ENCODE results near the gene NDUFA5.

DNA sequence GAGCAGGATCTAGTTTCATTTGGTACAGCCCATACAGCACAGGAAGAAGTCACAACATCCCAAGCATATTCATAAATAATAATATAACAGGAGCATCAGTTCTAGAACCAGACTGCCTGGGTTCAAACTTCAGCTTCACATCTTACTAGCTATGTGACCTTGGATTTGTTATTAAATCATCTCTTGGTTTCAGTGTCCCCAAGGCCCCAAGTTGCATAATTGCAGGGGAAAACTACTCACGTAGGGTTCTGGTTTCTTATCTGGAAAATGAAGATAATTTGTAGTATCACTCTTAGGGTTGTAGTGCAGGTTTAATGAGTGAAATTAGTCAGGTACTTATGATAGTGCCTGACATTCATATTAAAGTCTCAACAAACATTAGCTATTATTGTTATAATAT is 17.7 kb downstream of the NDUFA5 start:
- TF ChIP-seq, protein P1, sequence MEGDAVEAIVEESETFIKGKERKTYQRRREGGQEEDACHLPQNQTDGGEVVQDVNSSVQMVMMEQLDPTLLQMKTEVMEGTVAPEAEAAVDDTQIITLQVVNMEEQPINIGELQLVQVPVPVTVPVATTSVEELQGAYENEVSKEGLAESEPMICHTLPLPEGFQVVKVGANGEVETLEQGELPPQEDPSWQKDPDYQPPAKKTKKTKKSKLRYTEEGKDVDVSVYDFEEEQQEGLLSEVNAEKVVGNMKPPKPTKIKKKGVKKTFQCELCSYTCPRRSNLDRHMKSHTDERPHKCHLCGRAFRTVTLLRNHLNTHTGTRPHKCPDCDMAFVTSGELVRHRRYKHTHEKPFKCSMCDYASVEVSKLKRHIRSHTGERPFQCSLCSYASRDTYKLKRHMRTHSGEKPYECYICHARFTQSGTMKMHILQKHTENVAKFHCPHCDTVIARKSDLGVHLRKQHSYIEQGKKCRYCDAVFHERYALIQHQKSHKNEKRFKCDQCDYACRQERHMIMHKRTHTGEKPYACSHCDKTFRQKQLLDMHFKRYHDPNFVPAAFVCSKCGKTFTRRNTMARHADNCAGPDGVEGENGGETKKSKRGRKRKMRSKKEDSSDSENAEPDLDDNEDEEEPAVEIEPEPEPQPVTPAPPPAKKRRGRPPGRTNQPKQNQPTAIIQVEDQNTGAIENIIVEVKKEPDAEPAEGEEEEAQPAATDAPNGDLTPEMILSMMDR (conservative IDR thresholded peaks at IDR 0.05 in 1 of 2, IDR thresholded peaks at IDR 0.05 in 1 of 2; ENCODE audit: low read depth in 1 of 2, low read length in 2 of 2) = no peak
- no peak for TF ChIP-seq EZH2 (IDR thresholded peaks at IDR 0.05; ENCODE audit: low read length, missing control alignments)

Measured in fibroblast of lung (primary cell).